DOHH2 (cell line): Measurements from ENCODE around the gene TBC1D22A.

Experiments
- H3F3A ChIP-seq: fragments of 200-600 bp; sonication (generic), shearing (Covaris generic); 2 replicates; pipeline ENCODE4 v1.6.0; 2016; ENCODE audit warnings: antibody characterized with exemption, mild to moderate bottlenecking; ENCODE audit not compliant: control insufficient read depth, insufficient read depth
- H3K27ac ChIP-seq: fragments of 200-600 bp; sonication (generic); 2 replicates; pipeline ENCODE4 v1.5.1; 2014; ENCODE audit warnings: low read depth, mild to moderate bottlenecking, low read length, moderate library complexity
- H3K27me3 ChIP-seq: fragments of 200-600 bp; sonication (generic); 2 replicates; pipeline ENCODE4 v1.6.1; 2014; ENCODE audit warnings: mild to moderate bottlenecking, low read length, mixed read lengths; ENCODE audit not compliant: control insufficient read depth
- H3K36me3 ChIP-seq: fragments of 200-600 bp; sonication (generic); 2 replicates; pipeline ENCODE4 v1.6.1; 2014; ENCODE audit warnings: mild to moderate bottlenecking, low read length, moderate library complexity, mixed read lengths; ENCODE audit not compliant: control insufficient read depth
- H3K4me1 ChIP-seq: fragments of 200-600 bp; sonication (generic); 2 replicates; pipeline ENCODE4 v1.6.1; 2014; ENCODE audit warnings: mild to moderate bottlenecking, low read length, mixed read lengths; ENCODE audit not compliant: control insufficient read depth
- H3K4me2 ChIP-seq: fragments of 200-600 bp; sonication (generic); 2 replicates; pipeline ENCODE4 v1.6.0; 2014; ENCODE audit warnings: mild to moderate bottlenecking, low read length, moderate library complexity
- H3K4me3 ChIP-seq: fragments of 200-600 bp; sonication (generic); 2 replicates; pipeline ENCODE4 v1.5.1; 2014; ENCODE audit warnings: mild to moderate bottlenecking, low read length, mixed read lengths
- H3K79me2 ChIP-seq: fragments of 200-600 bp; sonication (generic); 2 replicates; pipeline ENCODE4 v1.6.1; 2014; ENCODE audit warnings: mild to moderate bottlenecking, low read length, mixed read lengths; ENCODE audit not compliant: control insufficient read depth
- H3K9me2 ChIP-seq: fragments of 200-600 bp; sonication (generic); replicated peaks from 2 replicates; pipeline ENCODE4 v1.6.1; 2014; ENCODE audit warnings: mild to moderate bottlenecking, low read length, mixed read lengths; ENCODE audit not compliant: control insufficient read depth
- H3K9me3 ChIP-seq: fragments of 200-600 bp; sonication (generic); 2 replicates; pipeline ENCODE4 v1.6.1; 2014; ENCODE audit warnings: antibody characterized with exemption, low read length, mixed read lengths; ENCODE audit not compliant: control insufficient read depth, insufficient read depth
- H4K20me1 ChIP-seq: fragments of 200-600 bp; sonication (generic); 2 replicates; pipeline ENCODE4 v1.6.0; 2014; ENCODE audit warnings: low read depth, mild to moderate bottlenecking, antibody characterized with exemption, low read length, moderate library complexity; ENCODE audit not compliant: control insufficient read depth, insufficient read depth
- CTCF ChIP-seq: fragments of 200-600 bp; sonication (generic); IDR thresholded peaks from one replicate; pipeline ENCODE4 v1.5.1; 2014; ENCODE audit warnings: antibody characterized with exemption, mild to moderate bottlenecking, low read depth, low read length; ENCODE audit not compliant: poor library complexity, severe bottlenecking
- EZH2phosphoT487 ChIP-seq: fragments of 200-600 bp; sonication (generic); IDR thresholded peaks from 2 replicates; pipeline ENCODE4 v1.6.1; 2017; ENCODE audit warnings: borderline replicate concordance, mild to moderate bottlenecking, antibody characterized with exemption, low read length, moderate library complexity, mixed read lengths

Gene TBC1D22A

DNA sequence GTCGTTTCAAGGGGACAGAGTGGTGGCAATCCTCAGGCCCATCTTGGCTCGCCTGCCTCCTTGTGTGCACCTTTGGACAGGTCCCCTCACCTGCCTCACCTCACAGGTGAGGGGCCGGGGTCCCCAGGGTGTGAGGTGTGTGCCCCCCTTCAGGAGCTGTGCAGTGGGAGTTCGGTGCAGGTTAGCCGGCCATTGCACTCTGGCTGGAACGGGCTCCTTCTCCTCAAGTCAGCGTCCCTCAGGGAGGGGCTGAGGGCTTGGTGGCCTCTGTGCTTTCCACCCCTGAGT, 269.1 kb downstream of the TBC1D22A start:
- TF ChIP-seq CTCF (no peak), EZH2phosphoT487 (no peak)
- no peaks in the 10 kb centered on the region for H3K9me2 ChIP-seq
- no peaks in the 10 kb centered on the region for H3K27me3 ChIP-seq
- no peaks in the 10 kb centered on the region for H3K4me1 ChIP-seq
- H3K4me3 ChIP-seq = no peak overlapping the region
- H3F3A ChIP-seq = 0 out of 2 replicates have a peak, but pooled peaks cover under 1% of the 10 kb centered on the region
- no peaks in the 10 kb centered on the region for H3K9me3 ChIP-seq
- 0 out of 2 replicates have a peak, but pooled peaks cover 4% of the 10 kb centered on the region for H4K20me1 ChIP-seq
- peaks cover 16% of the 10 kb centered on the region for H3K79me2 ChIP-seq
- no peak overlapping the region for H3K27ac ChIP-seq
- H3K36me3 ChIP-seq = peaks cover 5% of the 10 kb centered on the region; the same call in 1 of the 2 replicates
- H3K4me2 ChIP-seq = no peak overlapping the region

GRCh38 chr22:47032091-47032943, 269.9 kb downstream of the TBC1D22A start:
- no peaks in the 10 kb centered on the region for H3K27me3 ChIP-seq
- H3K36me3 ChIP-seq = peaks cover 5% of the 10 kb centered on the region; the same call in 1 of the 2 replicates
- H3K4me2 ChIP-seq = no peak overlapping the region
- no peaks in the 10 kb centered on the region for H3K9me2 ChIP-seq
- no peaks in the 10 kb centered on the region for H3K4me1 ChIP-seq
- H3K4me3 ChIP-seq = no peak overlapping the region
- no peaks in the 10 kb centered on the region for H3F3A ChIP-seq
- no peak overlapping the region for H3K27ac ChIP-seq
- peaks cover 16% of the 10 kb centered on the region for H3K79me2 ChIP-seq
- no peak for TF ChIP-seq EZH2phosphoT487
- TF ChIP-seq CTCF = no peak
- H3K9me3 ChIP-seq = no peaks in the 10 kb centered on the region
- 0 out of 2 replicates have a peak, but pooled peaks cover 4% of the 10 kb centered on the region for H4K20me1 ChIP-seq

GRCh38 chr22:47032956-47033647, 270.7 kb downstream of the TBC1D22A start:
- Histone ChIP-seq H3K4me2 (no peak overlapping the region), H3F3A (no peaks in the 10 kb centered on the region), H3K27ac (no peak overlapping the region), H3K9me3 (no peaks in the 10 kb centered on the region), H3K79me2 (peaks cover 16% of the 10 kb centered on the region), H3K27me3 (no peaks in the 10 kb centered on the region), H3K4me3 (no peak overlapping the region), H3K36me3 (peaks cover 5% of the 10 kb centered on the region; the same call in 1 of the 2 replicates), H4K20me1 (0 out of 2 replicates have a peak, but pooled peaks cover 4% of the 10 kb centered on the region), H3K4me1 (no peaks in the 10 kb centered on the region), H3K9me2 (no peaks in the 10 kb centered on the region)
- no peak for TF ChIP-seq EZH2phosphoT487
- TF ChIP-seq CTCF = no peak
